Left ventricle myocardium inferior (tissue), 1 donor: ENCODE measurements around the gene SEPHS2. TPM values are rescaled to one million over a fixed set of nuclear protein-coding genes. Genes with fewer than 3 reads are reported as not detected.

Experiments used
- DNase-seq: peaks from one replicate; pipeline ENCODE4 v3.0.0-alpha.2; 2020
- H3K27ac ChIP-seq: fragments of 200-600 bp; replicated peaks from 2 replicates; pipeline ENCODE4 v1.8.0; 2021
- H3K27me3 ChIP-seq: fragments of 200-600 bp; 2 replicates; pipeline ENCODE4 v1.8.0; 2021; ENCODE audit warnings: low read depth
- H3K36me3 ChIP-seq: fragments of 200-600 bp; 2 replicates; pipeline ENCODE4 v1.8.0; 2021
- H3K4me1 ChIP-seq: fragments of 200-600 bp; 2 replicates; pipeline ENCODE4 v1.8.0; 2021
- H3K4me3 ChIP-seq: fragments of 200-600 bp; 2 replicates; pipeline ENCODE4 v1.8.0; 2021; ENCODE audit warnings: mild to moderate bottlenecking, moderate library complexity
- H3K9me3 ChIP-seq: fragments of 200-600 bp; replicated peaks from 2 replicates; pipeline ENCODE4 v1.8.0; 2021
- intact Hi-C: fragments of 100-400 bp; cut with micrococcal nuclease; formaldehyde crosslinking; loops from one replicate; pipeline ENCODE4 v1.11.0; 2022
- total RNA-seq: library from RNA; stranded (reverse); fragmentation: NEBNext Ultra II Directional; extraction: Animal tissue kit (Norgen Biotek cat#: 25700); gene quantifications from one replicate; pipeline ENCODE4 v1.2.1, GENCODE V29; 2021
- TF ChIP-seq, protein P1 (sequence below): fragments of 200-600 bp; IDR thresholded peaks from 2 replicates; pipeline ENCODE4 v1.8.0; 2021; ENCODE audit warnings: antibody characterized with exemption, mild to moderate bottlenecking, borderline replicate concordance
- donor health status: DM: no; HTN: yes; CAD: no; lungs with severe emphysema.

The SEPHS2 gene
- total RNA-seq, 1 donor from 2014 or later: 29.8 TPM

DNA sequence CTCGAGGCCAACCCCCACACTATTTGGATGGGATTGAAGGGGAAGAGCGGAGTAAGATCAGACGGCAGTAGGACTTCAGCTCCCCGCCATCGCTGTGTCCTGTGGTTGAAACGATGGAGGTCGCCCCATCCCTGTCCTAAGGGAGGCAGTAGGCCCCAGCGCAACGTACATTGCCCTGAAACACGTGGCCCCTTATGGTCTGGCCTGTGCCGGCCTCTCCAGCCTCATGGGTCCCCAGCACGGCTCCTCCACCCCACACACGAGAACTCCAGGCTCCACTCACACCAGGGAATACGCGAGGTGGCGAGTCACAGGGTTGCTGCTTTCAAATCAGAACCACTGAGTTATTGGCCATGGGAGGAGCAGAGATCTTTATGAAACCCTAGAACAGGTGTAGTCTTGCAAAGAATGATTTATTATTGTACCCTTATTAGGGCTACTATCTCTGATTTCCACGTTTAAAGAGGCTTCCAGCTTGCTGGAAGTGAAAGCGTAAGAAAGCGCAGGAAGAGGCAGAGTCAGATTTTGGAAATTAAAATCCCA lies 15.2 kb downstream of the SEPHS2 start:
- H3K27ac ChIP-seq: peak overlapping the region; percentile 82
- intact Hi-C loops: no loop called here
- peaks cover 10% of the 10 kb centered on the region for H3K36me3 ChIP-seq
- peaks cover 20% of the 10 kb centered on the region for H3K4me1 ChIP-seq
- TF ChIP-seq, protein P1, sequence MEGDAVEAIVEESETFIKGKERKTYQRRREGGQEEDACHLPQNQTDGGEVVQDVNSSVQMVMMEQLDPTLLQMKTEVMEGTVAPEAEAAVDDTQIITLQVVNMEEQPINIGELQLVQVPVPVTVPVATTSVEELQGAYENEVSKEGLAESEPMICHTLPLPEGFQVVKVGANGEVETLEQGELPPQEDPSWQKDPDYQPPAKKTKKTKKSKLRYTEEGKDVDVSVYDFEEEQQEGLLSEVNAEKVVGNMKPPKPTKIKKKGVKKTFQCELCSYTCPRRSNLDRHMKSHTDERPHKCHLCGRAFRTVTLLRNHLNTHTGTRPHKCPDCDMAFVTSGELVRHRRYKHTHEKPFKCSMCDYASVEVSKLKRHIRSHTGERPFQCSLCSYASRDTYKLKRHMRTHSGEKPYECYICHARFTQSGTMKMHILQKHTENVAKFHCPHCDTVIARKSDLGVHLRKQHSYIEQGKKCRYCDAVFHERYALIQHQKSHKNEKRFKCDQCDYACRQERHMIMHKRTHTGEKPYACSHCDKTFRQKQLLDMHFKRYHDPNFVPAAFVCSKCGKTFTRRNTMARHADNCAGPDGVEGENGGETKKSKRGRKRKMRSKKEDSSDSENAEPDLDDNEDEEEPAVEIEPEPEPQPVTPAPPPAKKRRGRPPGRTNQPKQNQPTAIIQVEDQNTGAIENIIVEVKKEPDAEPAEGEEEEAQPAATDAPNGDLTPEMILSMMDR: no peak
- H3K4me3 ChIP-seq: peak overlapping the region; percentile 88
- H3K27me3 ChIP-seq: no peaks in the 10 kb centered on the region
- no peaks in the 10 kb centered on the region for H3K9me3 ChIP-seq
- DNase-seq: peak; percentile 22

DNA sequence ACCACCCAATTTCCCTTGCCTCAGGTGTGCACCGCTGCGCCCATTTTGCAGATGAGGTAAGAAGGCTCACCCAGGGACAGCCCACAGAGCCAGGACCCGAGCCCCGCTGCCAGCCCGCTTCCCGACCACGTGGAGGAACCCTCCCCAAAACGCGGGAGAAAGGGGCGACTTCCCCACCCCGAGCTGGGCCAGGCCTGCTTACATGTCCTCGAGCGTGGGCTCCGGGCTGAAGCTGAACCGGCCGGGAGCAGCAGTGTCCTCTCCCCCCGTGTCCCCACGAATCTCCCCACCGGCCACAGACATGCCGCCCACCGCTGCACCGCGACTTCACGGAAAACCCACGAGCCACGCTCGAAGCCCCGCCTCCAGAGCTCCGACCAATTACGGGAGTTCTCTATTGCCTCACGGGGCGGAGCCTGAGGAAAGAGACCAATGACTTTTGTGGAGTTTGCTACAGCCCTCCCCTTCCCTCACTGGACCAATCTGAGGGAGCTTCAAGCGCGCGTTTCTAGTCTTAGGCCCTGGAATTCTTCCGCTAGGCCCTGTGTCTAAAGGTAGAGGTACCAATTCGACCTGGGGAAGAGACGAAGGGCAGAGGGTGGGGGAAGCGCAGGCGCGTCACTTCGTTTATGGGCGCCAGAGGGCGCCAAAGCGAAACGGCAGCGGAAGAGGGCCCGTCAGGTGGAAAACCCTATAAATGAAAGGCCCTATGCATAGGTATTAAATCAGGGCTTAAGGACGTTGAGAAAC lies 15.8 kb downstream of the SEPHS2 start, which contains the start of gene DCTPP1:
Gene DCTPP1, minus strand, starts transcription at position 353 of the 750 bp plus-strand sequence. Its CDS starts 50 bp downstream, at position 303.
- DNase-seq: peak; percentile 94
- H3K27ac ChIP-seq: peak within 1 kb of the TSS; percentile 82
- intact Hi-C loops: no loop called here
- H3K4me3 ChIP-seq: peak within 1 kb of the TSS; percentile 88
- peaks cover 11% of the 10 kb centered on the region for H3K36me3 ChIP-seq
- no peaks in the 10 kb centered on the region for H3K27me3 ChIP-seq
- H3K9me3 ChIP-seq: no peaks in the 10 kb centered on the region
- peaks cover 20% of the 10 kb centered on the region for H3K4me1 ChIP-seq
- TF ChIP-seq, protein P1: peak; percentile 81

DNA sequence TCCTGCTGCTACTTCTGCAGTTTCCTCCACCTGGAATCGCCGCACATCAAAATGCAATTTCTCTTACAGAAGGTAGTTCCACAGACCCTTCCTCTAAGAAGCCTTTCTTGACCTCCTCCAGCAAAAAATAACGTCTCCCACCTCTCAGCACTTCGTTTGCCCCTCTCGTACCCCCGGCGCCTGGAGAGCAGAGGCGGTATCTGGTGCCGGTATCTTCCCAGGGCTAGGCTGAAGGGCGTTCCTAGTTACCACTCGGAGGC lies 16.3 kb downstream of the SEPHS2 start:
- intact Hi-C loops: no loop called here
- Histone ChIP-seq H3K27me3 (no peaks in the 10 kb centered on the region), H3K36me3 (peaks cover 15% of the 10 kb centered on the region), H3K27ac (peak overlapping the region; percentile 82), H3K4me1 (peaks cover 20% of the 10 kb centered on the region), H3K4me3 (peak overlapping the region; percentile 88), H3K9me3 (no peaks in the 10 kb centered on the region)
- TF ChIP-seq, protein P1: no peak
- DNase-seq: no peak

DNA sequence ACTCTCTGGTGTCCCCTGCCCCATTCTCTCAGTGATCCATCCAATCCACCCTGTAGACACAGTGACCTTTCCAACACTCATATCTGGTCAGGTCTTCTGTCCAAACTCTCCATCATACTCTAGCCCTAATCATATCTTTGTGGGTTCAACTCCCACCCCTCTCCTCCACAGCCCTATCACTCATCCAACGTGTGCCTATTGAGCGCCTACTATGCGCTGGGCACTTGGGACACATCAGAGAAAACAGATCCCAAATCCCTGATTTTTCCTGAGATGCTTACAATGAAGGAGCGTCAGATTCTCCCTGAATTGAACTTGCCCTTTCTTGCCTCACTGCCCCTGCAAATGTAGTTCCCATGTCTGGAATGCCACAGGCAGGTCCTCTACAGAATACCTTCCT lies 17.6 kb downstream of the SEPHS2 start:
- H3K4me1 ChIP-seq: peaks cover 20% of the 10 kb centered on the region
- no peak for DNase-seq
- TF ChIP-seq, protein P1: no peak
- no peak overlapping the region for H3K27ac ChIP-seq
- intact Hi-C loops: no loop called here
- H3K27me3 ChIP-seq: no peaks in the 10 kb centered on the region
- peaks cover 28% of the 10 kb centered on the region for H3K36me3 ChIP-seq
- no peak overlapping the region for H3K4me3 ChIP-seq
- H3K9me3 ChIP-seq: no peaks in the 10 kb centered on the region

DNA sequence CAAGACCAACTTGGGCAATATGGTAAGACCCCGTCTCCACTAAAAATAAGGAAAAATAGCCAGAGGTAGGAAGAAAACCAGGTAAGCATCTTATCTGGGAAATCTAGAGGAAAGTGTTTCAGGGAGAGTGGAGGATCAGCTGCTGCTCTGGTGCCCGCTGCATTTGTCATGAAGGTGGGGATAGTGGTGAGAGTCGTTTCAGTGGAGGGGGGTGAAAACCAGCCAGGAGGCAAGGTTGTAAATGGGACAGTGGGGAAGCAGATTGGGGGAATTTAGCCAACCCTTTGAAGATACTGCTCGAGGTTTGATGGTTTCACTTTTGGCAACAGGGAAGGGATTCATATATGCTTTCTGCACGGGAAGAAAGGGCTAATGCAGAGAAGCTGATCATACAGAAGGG lies 24.7 kb downstream of the SEPHS2 start:
- intact Hi-C loops: no loop called here
- Histone ChIP-seq H3K4me3 (no peak overlapping the region), H3K36me3 (peaks cover 38% of the 10 kb centered on the region), H3K27ac (no peak overlapping the region), H3K4me1 (peaks cover 15% of the 10 kb centered on the region), H3K27me3 (no peaks in the 10 kb centered on the region), H3K9me3 (no peaks in the 10 kb centered on the region)
- TF ChIP-seq, protein P1: no peak
- DNase-seq: no peak
